GM19238 (cell line): Measurements from ENCODE around the gene MORF4L1.

Source experiments
- DNase-seq: peaks from one replicate; pipeline ENCODE4 v3.0.0; 2011; ENCODE audit warnings: low spot score; ENCODE audit not compliant: insufficient read length

Gene MORF4L1

DNA sequence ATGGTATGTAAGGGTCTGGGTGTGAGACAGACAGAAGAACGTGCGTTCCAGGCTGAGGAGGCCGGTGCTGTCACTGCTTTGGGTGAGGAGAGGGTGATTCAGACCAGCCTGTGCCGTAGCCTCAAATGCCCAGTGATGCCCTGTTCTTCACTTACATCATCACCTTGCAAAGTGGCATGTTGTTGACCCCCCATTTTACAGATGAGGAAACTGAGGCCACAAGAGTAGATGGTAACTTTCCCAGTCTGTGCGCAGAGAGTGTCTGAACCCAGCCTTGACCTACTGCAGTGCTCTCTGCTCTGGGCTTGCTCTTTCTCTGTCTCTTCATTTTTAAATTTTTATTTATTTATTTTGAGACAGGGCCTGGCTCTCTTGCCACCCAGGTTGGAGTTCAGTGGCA, 73.8 kb downstream of the MORF4L1 start:
- DNase-seq, result no peak

- DNase-seq, result no peak
Measured at GRCh38 chr15:78947506-78947905, 74.8 kb downstream of the MORF4L1 start.
